SK-N-SH treated with all-trans-retinoic acid at 6 μM for 48 hours (cell line): ENCODE measurements around the gene BLOC1S1.

Experiments
- ATAC-seq: fragments of 200-7000 bp; cut with Tn5 transposase; 3 replicates; pipeline ENCODE4 v1.9.1; 2020; ENCODE audit warnings: mild to moderate bottlenecking, moderate library complexity
- ARNTL ChIP-seq: fragments of 450-650 bp; formaldehyde crosslinking; IDR thresholded peaks from 2 replicates; pipeline ENCODE4 v1.5.0; 2020; ENCODE audit warnings: low read depth, mild to moderate bottlenecking, moderate library complexity, borderline replicate concordance
- BACH2 ChIP-seq: fragments of 250-450 bp; sonication (Bioruptor Pico); IDR thresholded peaks from 2 replicates; pipeline ENCODE4 v1.9.0; 2021; ENCODE audit warnings: mild to moderate bottlenecking, borderline replicate concordance
- CSDC2 ChIP-seq: fragments of 250-450 bp; sonication (Bioruptor Pico); IDR thresholded peaks from 2 replicates; pipeline ENCODE4 v1.5.0; 2020; ENCODE audit warnings: mild to moderate bottlenecking, moderate library complexity
- ESRRG ChIP-seq: fragments of 250-450 bp; sonication (Bioruptor Pico); IDR thresholded peaks from 2 replicates; pipeline ENCODE4 v1.6.1; 2021; ENCODE audit warnings: mild to moderate bottlenecking
- ISL1 ChIP-seq: fragments of 250-450 bp; sonication (Bioruptor Pico); IDR thresholded peaks from 2 replicates; pipeline ENCODE4 v2.1.2; 2022; ENCODE audit warnings: mild to moderate bottlenecking, moderate library complexity
- OSR1 ChIP-seq: fragments of 250-450 bp; sonication (Bioruptor Pico); IDR thresholded peaks from 2 replicates; pipeline ENCODE4 v1.8.0; 2022; ENCODE audit warnings: moderate library complexity, mild to moderate bottlenecking, inconsistent platforms
- PPARA ChIP-seq: fragments of 250-450 bp; sonication (Bioruptor Pico); IDR thresholded peaks from 2 replicates; pipeline ENCODE4 v1.5.0; 2020; ENCODE audit warnings: mild to moderate bottlenecking, borderline replicate concordance
- SNAI2 ChIP-seq: fragments of 250-450 bp; sonication (Bioruptor Pico); IDR thresholded peaks from 2 replicates; pipeline ENCODE4 v1.5.0; 2020; ENCODE audit warnings: mild to moderate bottlenecking, moderate library complexity
- TOX ChIP-seq: fragments of 250-450 bp; sonication (Bioruptor Pico); IDR thresholded peaks from 2 replicates; pipeline ENCODE4 v1.8.0; 2021; ENCODE audit warnings: mild to moderate bottlenecking, moderate library complexity, borderline replicate concordance
- ZFP3 ChIP-seq: fragments of 250-450 bp; sonication (Bioruptor Pico); IDR thresholded peaks from 2 replicates; pipeline ENCODE4 v1.5.0; 2020; ENCODE audit warnings: mild to moderate bottlenecking, moderate library complexity
- ZFP30 ChIP-seq: fragments of 450-650 bp; formaldehyde crosslinking; IDR thresholded peaks from 2 replicates; pipeline ENCODE4 v1.5.0; 2022; ENCODE audit warnings: mild to moderate bottlenecking, moderate library complexity
- ZNF565 ChIP-seq: fragments of 450-650 bp; formaldehyde crosslinking; conservative IDR thresholded peaks from 2 replicates; pipeline ENCODE4 v1.5.0; 2020; ENCODE audit warnings: low read depth, mild to moderate bottlenecking, moderate library complexity
- ZNF70 ChIP-seq: fragments of 450-650 bp; formaldehyde crosslinking; IDR thresholded peaks from 2 replicates; pipeline ENCODE4 v1.5.0; 2020; ENCODE audit warnings: mild to moderate bottlenecking, moderate library complexity
- ZNF8 ChIP-seq: fragments of 450-650 bp; formaldehyde crosslinking; IDR thresholded peaks from 2 replicates; pipeline ENCODE4 v1.5.0; 2020; ENCODE audit warnings: mild to moderate bottlenecking, moderate library complexity
- TF ChIP-seq, protein P1 (sequence below): fragments of 250-450 bp; sonication (Bioruptor Pico); IDR thresholded peaks from 2 replicates; pipeline ENCODE4 v1.8.0; 2021; ENCODE audit warnings: low read depth, mild to moderate bottlenecking, moderate library complexity, borderline replicate concordance
- TF ChIP-seq, protein P2 (sequence below): fragments of 250-450 bp; sonication (Bioruptor Pico); IDR thresholded peaks from 2 replicates; pipeline ENCODE4 v1.5.1; 2020; ENCODE audit warnings: low read depth, mild to moderate bottlenecking, moderate library complexity
- TF ChIP-seq, protein P3 (sequence below): fragments of 250-450 bp; sonication (Bioruptor Pico); IDR thresholded peaks from 2 replicates; pipeline ENCODE4 v1.8.0; 2020; ENCODE audit warnings: mild to moderate bottlenecking, moderate library complexity, borderline replicate concordance
- TF ChIP-seq, protein P4 (sequence below): fragments of 250-450 bp; sonication (Bioruptor Pico); IDR thresholded peaks from 2 replicates; pipeline ENCODE4 v1.5.1; 2021; ENCODE audit warnings: mild to moderate bottlenecking, moderate library complexity
- TF ChIP-seq, protein P5 (sequence below): fragments of 250-450 bp; sonication (Bioruptor Pico); IDR thresholded peaks from 2 replicates; pipeline ENCODE4 v1.5.0; 2020; ENCODE audit warnings: mild to moderate bottlenecking, moderate library complexity

BLOC1S1 gene

DNA sequence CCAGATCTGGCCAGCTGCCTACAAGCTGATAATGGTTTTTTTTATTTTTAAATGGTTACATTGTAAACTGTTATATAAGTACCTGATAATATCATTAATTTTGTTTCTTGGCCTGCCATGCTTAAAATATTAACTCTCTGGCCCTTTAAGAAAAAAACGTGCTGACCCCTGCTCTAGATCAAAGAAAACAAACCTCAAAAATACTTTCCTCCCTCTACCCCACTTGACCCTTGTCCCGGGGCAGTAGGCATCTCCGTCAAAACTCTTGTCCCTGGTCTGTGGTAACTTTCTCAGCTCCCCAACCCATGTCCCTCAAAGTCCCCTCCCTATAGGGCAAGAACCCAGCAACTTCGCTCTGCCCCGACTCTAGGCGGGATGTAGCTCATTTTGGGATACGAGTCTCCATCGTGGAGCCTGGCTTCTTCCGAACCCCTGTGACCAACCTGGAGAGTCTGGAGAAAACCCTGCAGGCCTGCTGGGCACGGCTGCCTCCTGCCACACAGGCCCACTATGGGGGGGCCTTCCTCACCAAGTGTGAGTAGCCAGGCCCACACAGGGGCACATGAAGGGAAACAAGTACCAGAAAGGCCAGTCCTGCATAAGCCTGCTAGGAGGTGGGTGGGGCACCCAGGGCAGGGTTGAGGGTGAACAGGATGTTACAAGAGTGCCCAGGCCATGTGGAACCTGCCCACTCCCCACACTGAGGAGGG lies 7.8 kb downstream of the BLOC1S1 start:
- TF ChIP-seq ZNF8 (CRISPR knock-in tag) (no peak), BACH2 (CRISPR knock-in tag) (no peak)
- TF ChIP-seq, protein P1, sequence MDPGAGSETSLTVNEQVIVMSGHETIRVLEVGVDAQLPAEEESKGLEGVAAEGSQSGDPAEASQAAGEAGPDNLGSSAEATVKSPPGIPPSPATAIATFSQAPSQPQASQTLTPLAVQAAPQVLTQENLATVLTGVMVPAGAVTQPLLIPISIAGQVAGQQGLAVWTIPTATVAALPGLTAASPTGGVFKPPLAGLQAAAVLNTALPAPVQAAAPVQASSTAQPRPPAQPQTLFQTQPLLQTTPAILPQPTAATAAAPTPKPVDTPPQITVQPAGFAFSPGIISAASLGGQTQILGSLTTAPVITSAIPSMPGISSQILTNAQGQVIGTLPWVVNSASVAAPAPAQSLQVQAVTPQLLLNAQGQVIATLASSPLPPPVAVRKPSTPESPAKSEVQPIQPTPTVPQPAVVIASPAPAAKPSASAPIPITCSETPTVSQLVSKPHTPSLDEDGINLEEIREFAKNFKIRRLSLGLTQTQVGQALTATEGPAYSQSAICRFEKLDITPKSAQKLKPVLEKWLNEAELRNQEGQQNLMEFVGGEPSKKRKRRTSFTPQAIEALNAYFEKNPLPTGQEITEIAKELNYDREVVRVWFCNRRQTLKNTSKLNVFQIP (CRISPR knock-in tag), result no peak
- TF ChIP-seq, protein P2, sequence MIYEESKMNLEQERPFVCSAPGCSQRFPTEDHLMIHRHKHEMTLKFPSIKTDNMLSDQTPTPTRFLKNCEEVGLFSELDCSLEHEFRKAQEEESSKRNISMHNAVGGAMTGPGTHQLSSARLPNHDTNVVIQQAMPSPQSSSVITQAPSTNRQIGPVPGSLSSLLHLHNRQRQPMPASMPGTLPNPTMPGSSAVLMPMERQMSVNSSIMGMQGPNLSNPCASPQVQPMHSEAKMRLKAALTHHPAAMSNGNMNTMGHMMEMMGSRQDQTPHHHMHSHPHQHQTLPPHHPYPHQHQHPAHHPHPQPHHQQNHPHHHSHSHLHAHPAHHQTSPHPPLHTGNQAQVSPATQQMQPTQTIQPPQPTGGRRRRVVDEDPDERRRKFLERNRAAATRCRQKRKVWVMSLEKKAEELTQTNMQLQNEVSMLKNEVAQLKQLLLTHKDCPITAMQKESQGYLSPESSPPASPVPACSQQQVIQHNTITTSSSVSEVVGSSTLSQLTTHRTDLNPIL (CRISPR knock-in tag), result no peak
- no peak for ATAC-seq

DNA sequence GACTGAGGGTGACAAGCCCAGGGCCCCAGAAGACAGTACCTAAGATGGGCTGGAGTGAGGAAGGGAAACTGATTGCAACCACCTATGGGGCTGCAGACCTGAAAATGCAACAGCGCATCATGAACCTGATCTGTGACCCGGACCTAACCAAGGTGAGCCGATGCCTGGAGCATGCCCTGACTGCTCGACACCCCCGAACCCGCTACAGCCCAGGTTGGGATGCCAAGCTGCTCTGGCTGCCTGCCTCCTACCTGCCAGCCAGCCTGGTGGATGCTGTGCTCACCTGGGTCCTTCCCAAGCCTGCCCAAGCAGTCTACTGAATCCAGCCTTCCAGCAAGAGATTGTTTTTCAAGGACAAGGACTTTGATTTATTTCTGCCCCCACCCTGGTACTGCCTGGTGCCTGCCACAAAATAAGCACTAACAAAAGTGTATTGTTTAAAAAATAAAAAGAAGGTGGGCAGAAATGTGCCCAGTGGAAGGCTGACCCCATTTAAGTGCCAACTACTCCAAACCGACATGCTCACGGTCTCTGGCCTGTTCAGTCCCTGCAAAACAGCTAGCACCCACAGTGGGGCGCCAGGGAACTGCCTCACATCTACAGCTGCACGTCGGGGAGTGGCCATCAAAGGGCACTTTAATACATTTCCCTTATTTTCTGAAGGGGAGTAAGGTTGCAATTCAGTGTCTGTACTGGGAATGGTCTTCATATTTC lies 8.5 kb downstream of the BLOC1S1 start:
- ATAC-seq, result peak; percentile 13; the same call in 2 of the 3 replicates
- TF ChIP-seq ESRRG (CRISPR knock-in tag), result no peak
- TF ChIP-seq ISL1 (CRISPR knock-in tag), result no peak
- TF ChIP-seq, protein P3, sequence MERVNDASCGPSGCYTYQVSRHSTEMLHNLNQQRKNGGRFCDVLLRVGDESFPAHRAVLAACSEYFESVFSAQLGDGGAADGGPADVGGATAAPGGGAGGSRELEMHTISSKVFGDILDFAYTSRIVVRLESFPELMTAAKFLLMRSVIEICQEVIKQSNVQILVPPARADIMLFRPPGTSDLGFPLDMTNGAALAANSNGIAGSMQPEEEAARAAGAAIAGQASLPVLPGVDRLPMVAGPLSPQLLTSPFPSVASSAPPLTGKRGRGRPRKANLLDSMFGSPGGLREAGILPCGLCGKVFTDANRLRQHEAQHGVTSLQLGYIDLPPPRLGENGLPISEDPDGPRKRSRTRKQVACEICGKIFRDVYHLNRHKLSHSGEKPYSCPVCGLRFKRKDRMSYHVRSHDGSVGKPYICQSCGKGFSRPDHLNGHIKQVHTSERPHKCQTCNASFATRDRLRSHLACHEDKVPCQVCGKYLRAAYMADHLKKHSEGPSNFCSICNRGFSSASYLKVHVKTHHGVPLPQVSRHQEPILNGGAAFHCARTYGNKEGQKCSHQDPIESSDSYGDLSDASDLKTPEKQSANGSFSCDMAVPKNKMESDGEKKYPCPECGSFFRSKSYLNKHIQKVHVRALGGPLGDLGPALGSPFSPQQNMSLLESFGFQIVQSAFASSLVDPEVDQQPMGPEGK (CRISPR knock-in tag), result no peak
- TF ChIP-seq SNAI2, result no peak
- no peak for TF ChIP-seq ZNF70 (CRISPR knock-in tag)
- TF ChIP-seq ZNF565 (CRISPR knock-in tag), result no peak
- TF ChIP-seq TOX (CRISPR knock-in tag), result no peak
- no peak for TF ChIP-seq BACH2 (CRISPR knock-in tag)
- TF ChIP-seq, all 23 proteins: peak for 0

DNA sequence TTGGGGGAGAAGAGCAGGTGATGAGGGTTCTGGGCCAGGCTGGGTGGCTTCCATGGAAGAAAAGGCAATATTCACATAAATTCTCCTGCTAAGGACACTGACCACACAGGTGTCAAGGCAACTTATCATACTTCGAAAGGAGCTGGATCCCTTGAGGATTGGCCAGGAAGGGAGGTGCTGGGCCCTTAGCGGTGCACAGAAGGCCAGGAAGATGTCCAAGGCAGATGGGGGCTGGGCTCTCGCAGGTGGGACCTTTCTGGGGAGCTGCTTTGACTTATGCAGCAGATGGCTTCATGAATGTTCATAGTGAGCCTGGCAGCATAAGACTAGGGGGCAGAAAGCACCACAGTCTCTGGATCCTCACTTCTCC lies 9.1 kb downstream of the BLOC1S1 start:
- TF ChIP-seq OSR1 (CRISPR knock-in tag) (no peak), ZFP3 (CRISPR knock-in tag) (no peak), BACH2 (CRISPR knock-in tag) (no peak), PPARA (CRISPR knock-in tag) (no peak), ZNF565 (CRISPR knock-in tag) (no peak), ZNF70 (CRISPR knock-in tag) (no peak), CSDC2 (CRISPR knock-in tag) (no peak), ZFP30 (CRISPR knock-in tag) (no peak), ARNTL (CRISPR knock-in tag) (no peak)
- TF ChIP-seq, protein P3 (CRISPR knock-in tag), result no peak
- TF ChIP-seq, protein P4, sequence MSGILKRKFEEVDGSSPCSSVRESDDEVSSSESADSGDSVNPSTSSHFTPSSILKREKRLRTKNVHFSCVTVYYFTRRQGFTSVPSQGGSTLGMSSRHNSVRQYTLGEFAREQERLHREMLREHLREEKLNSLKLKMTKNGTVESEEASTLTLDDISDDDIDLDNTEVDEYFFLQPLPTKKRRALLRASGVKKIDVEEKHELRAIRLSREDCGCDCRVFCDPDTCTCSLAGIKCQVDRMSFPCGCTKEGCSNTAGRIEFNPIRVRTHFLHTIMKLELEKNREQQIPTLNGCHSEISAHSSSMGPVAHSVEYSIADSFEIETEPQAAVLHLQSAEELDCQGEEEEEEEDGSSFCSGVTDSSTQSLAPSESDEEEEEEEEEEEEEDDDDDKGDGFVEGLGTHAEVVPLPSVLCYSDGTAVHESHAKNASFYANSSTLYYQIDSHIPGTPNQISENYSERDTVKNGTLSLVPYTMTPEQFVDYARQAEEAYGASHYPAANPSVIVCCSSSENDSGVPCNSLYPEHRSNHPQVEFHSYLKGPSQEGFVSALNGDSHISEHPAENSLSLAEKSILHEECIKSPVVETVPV (CRISPR knock-in tag), result no peak
- TF ChIP-seq, protein P5, sequence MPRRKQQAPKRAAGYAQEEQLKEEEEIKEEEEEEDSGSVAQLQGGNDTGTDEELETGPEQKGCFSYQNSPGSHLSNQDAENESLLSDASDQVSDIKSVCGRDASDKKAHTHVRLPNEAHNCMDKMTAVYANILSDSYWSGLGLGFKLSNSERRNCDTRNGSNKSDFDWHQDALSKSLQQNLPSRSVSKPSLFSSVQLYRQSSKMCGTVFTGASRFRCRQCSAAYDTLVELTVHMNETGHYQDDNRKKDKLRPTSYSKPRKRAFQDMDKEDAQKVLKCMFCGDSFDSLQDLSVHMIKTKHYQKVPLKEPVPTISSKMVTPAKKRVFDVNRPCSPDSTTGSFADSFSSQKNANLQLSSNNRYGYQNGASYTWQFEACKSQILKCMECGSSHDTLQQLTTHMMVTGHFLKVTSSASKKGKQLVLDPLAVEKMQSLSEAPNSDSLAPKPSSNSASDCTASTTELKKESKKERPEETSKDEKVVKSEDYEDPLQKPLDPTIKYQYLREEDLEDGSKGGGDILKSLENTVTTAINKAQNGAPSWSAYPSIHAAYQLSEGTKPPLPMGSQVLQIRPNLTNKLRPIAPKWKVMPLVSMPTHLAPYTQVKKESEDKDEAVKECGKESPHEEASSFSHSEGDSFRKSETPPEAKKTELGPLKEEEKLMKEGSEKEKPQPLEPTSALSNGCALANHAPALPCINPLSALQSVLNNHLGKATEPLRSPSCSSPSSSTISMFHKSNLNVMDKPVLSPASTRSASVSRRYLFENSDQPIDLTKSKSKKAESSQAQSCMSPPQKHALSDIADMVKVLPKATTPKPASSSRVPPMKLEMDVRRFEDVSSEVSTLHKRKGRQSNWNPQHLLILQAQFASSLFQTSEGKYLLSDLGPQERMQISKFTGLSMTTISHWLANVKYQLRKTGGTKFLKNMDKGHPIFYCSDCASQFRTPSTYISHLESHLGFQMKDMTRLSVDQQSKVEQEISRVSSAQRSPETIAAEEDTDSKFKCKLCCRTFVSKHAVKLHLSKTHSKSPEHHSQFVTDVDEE, result no peak
- no peak for ATAC-seq
